Liver (tissue), 9 donors: ENCODE measurements around the gene UBASH3B. TPM values are rescaled to one million over a fixed set of nuclear protein-coding genes. Genes with fewer than 3 reads are reported as not detected.

Source experiments
- DNase-seq: peaks from one replicate; pipeline ENCODE4 v3.0.0-alpha.2; 2017; ENCODE audit warnings: low spot score
- H3K27ac ChIP-seq, 2 donors: one replicate each; pipeline ENCODE4 v1.7.0; 2013; ENCODE audit warnings: inconsistent platforms in 2 of 2, low read length in 2 of 2, control low read depth in 1 of 2, low read depth in 1 of 2, mild to moderate bottlenecking in 1 of 2
- H3K27me3 ChIP-seq, 4 donors: one replicate each; pipeline versions ENCODE4 v1.6.1 to v1.7.0; 2013; ENCODE audit warnings: low read length in 3 of 4, inconsistent platforms in 1 of 4, mild to moderate bottlenecking in 1 of 4, moderate library complexity in 1 of 4; ENCODE audit not compliant: control insufficient read depth in 4 of 4, insufficient read depth in 4 of 4
- H3K36me3 ChIP-seq, 4 donors: one replicate each; pipeline versions ENCODE4 v1.6.1 to v1.7.0; 2013; ENCODE audit warnings: low read length in 3 of 4, mild to moderate bottlenecking in 3 of 4, low read depth in 1 of 4, moderate library complexity in 1 of 4; ENCODE audit not compliant: control insufficient read depth in 4 of 4, insufficient read depth in 3 of 4
- H3K4me1 ChIP-seq, 4 donors: one replicate each; pipeline versions ENCODE4 v1.6.1 to v1.7.0; 2013; ENCODE audit warnings: low read length in 3 of 4, mild to moderate bottlenecking in 3 of 4, moderate library complexity in 1 of 4; ENCODE audit not compliant: control insufficient read depth in 4 of 4, insufficient read depth in 4 of 4
- H3K4me3 ChIP-seq, 3 donors: one replicate each; pipeline versions ENCODE4 v1.6.1 to v1.7.0; 2013; ENCODE audit warnings: low read length in 3 of 3, control low read depth in 1 of 3, low read depth in 1 of 3, mild to moderate bottlenecking in 1 of 3
- H3K9ac ChIP-seq, 2 donors: one replicate each; pipeline ENCODE4 v1.7.0; 2013; ENCODE audit warnings: low read length in 2 of 2, mild to moderate bottlenecking in 2 of 2, moderate library complexity in 2 of 2, control low read depth in 1 of 2, low read depth in 1 of 2
- H3K9me3 ChIP-seq, 4 donors: one replicate each; pipeline versions ENCODE4 v1.6.1 to v1.7.0; 2013; ENCODE audit warnings: low read length in 3 of 4; ENCODE audit not compliant: control insufficient read depth in 4 of 4
- EGR1 ChIP-seq, 2 donors: IDR thresholded peaks; 2 replicates each; pipeline ENCODE4 v1.6.1; 2016 to 2018; ENCODE audit warnings: antibody characterized with exemption in 2 of 2, low read depth in 2 of 2
- FOXA1 ChIP-seq: IDR thresholded peaks from 2 replicates; pipeline ENCODE4 v1.6.1; 2016; ENCODE audit warnings: antibody characterized with exemption
- FOXA2 ChIP-seq: IDR thresholded peaks from 2 replicates; pipeline ENCODE4 v1.6.1; 2016; ENCODE audit warnings: antibody characterized with exemption
- GABPA ChIP-seq, 2 donors: IDR thresholded peaks in 1 of 2; conservative IDR thresholded peaks in 1 of 2; 2 replicates each; pipeline ENCODE4 v1.6.1; 2016; ENCODE audit warnings: antibody characterized with exemption in 2 of 2, mild to moderate bottlenecking in 1 of 2, moderate library complexity in 1 of 2
- HNF4G ChIP-seq: IDR thresholded peaks from 2 replicates; pipeline ENCODE4 v1.6.1; 2016; ENCODE audit warnings: antibody characterized with exemption
- NR2F2 ChIP-seq: IDR thresholded peaks from 2 replicates; pipeline ENCODE4 v1.6.1; 2016; ENCODE audit warnings: antibody characterized with exemption
- RAD21 ChIP-seq, 2 donors: IDR thresholded peaks; 2 replicates each; pipeline ENCODE4 v1.6.1; 2016; ENCODE audit warnings: antibody characterized with exemption in 2 of 2, mild to moderate bottlenecking in 2 of 2
- RXRA ChIP-seq, 2 donors: IDR thresholded peaks; 2 replicates each; pipeline ENCODE4 v1.6.1; 2017 to 2018; ENCODE audit warnings: antibody characterized with exemption in 2 of 2, mild to moderate bottlenecking in 1 of 2
- SP1 ChIP-seq: IDR thresholded peaks from 2 replicates; pipeline ENCODE4 v1.6.1; 2018; ENCODE audit warnings: antibody characterized with exemption, mild to moderate bottlenecking
- TAF1 ChIP-seq: conservative IDR thresholded peaks from 2 replicates; pipeline ENCODE4 v1.6.1; 2016; ENCODE audit warnings: antibody characterized with exemption, mild to moderate bottlenecking
- YY1 ChIP-seq: IDR thresholded peaks from 2 replicates; pipeline ENCODE4 v1.6.1; 2016; ENCODE audit warnings: antibody characterized with exemption, mild to moderate bottlenecking
- WGBS: extraction: QIAGEN DNeasy Blood & Tissue Kit; methylation state at CpG from one replicate; pipeline ENCODE4 v1.1.7; 2013; 5-methylcytosine and 5-hydroxymethylcytosine counted together
- polyA plus RNA-seq, 2 donors: library from polyadenylated mRNA; stranded (reverse) in 1 of 2; unstranded in 1 of 2; fragments of 200-250 nt in 1 of 2; fragments of >200 nt in 1 of 2; fragmentation: Nextera tagmentation in 1 of 2; extraction: Ambion mirVana in 1 of 2; gene quantifications; one replicate each; pipeline versions ENCODE4 v1.2.1 to v1.2.3, GENCODE V29; 2013 to 2015
- total RNA-seq, 2 donors: library from RNA; depleted of rRNA; stranded (reverse); fragments of >200 nt; gene quantifications; one replicate each; pipeline ENCODE4 v1.2.3, GENCODE V29; 2014
- TF ChIP-seq, protein P1 (sequence below): IDR thresholded peaks from 2 replicates; pipeline ENCODE4 v1.6.1; 2016; ENCODE audit warnings: antibody characterized with exemption, mild to moderate bottlenecking
- TF ChIP-seq, protein P2 (sequence below): fragments of 150-350 bp; IDR thresholded peaks from 2 replicates; pipeline ENCODE4 v1.5.1; 2017; ENCODE audit warnings: improper control_type of control experiment, low read depth, low read length; ENCODE audit not compliant: missing input control
- TF ChIP-seq, protein P3 (sequence below): IDR thresholded peaks from 2 replicates; pipeline ENCODE4 v1.6.1; 2016; ENCODE audit warnings: antibody characterized with exemption
- TF ChIP-seq, protein P4 (sequence below): IDR thresholded peaks from 2 replicates; pipeline ENCODE4 v1.6.1; 2016; ENCODE audit warnings: antibody characterized with exemption
- donor health status: healthy.
- donor health status: healthy.
- donor health status: healthy.
- donor health status: healthy.
- donor health status: healthy.

UBASH3B gene
- total and polyA plus RNA-seq, 4 donors, result 0.48 to 5.5 (median 2.5) TPM

DNA sequence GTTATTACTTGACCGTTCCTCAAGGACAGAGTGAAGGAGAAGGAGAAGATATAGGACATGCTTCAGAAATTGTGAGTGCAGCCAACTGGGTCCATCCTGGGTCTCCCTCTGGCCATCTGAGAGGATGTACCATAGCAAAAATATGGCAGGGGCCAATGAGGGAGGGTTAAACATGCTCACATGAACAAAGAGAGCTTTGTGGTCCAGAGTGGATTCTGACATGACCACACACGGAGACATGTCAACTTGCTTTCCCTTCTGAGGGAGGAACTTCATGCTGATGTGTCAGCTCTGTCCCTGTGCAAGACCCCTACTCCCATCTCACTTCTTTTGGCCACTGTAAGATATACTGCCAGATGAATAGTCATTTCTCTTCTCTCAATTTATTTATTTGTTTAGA is 3.0 kb upstream of the UBASH3B start:
- no peaks in the 10 kb centered on the region for H3K9me3 ChIP-seq
- no peaks in the 10 kb centered on the region for H3K36me3 ChIP-seq
- H3K4me3 ChIP-seq, result no peak overlapping the region
- H3K9ac ChIP-seq, result no peak overlapping the region
- H3K27me3 ChIP-seq, result no peaks in the 10 kb centered on the region
- no peak for DNase-seq
- H3K27ac ChIP-seq, result no peak overlapping the region
- WGBS, result 78% methylated on average over 2 of the region's 2 CpGs
- peaks cover 0 to 9% (median 4%) of the 10 kb centered on the region in 4 donors for H3K4me1 ChIP-seq
- no peak for TF ChIP-seq EGR1 (IDR thresholded peaks at IDR 0.05; ENCODE audit: low read depth in 2 of 2)
- no peak for TF ChIP-seq RAD21 (IDR thresholded peaks at IDR 0.05)
- no peak for TF ChIP-seq SP1
- TF ChIP-seq FOXA1, result no peak
- TF ChIP-seq, protein P1, sequence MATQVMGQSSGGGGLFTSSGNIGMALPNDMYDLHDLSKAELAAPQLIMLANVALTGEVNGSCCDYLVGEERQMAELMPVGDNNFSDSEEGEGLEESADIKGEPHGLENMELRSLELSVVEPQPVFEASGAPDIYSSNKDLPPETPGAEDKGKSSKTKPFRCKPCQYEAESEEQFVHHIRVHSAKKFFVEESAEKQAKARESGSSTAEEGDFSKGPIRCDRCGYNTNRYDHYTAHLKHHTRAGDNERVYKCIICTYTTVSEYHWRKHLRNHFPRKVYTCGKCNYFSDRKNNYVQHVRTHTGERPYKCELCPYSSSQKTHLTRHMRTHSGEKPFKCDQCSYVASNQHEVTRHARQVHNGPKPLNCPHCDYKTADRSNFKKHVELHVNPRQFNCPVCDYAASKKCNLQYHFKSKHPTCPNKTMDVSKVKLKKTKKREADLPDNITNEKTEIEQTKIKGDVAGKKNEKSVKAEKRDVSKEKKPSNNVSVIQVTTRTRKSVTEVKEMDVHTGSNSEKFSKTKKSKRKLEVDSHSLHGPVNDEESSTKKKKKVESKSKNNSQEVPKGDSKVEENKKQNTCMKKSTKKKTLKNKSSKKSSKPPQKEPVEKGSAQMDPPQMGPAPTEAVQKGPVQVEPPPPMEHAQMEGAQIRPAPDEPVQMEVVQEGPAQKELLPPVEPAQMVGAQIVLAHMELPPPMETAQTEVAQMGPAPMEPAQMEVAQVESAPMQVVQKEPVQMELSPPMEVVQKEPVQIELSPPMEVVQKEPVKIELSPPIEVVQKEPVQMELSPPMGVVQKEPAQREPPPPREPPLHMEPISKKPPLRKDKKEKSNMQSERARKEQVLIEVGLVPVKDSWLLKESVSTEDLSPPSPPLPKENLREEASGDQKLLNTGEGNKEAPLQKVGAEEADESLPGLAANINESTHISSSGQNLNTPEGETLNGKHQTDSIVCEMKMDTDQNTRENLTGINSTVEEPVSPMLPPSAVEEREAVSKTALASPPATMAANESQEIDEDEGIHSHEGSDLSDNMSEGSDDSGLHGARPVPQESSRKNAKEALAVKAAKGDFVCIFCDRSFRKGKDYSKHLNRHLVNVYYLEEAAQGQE, result no peak

DNA sequence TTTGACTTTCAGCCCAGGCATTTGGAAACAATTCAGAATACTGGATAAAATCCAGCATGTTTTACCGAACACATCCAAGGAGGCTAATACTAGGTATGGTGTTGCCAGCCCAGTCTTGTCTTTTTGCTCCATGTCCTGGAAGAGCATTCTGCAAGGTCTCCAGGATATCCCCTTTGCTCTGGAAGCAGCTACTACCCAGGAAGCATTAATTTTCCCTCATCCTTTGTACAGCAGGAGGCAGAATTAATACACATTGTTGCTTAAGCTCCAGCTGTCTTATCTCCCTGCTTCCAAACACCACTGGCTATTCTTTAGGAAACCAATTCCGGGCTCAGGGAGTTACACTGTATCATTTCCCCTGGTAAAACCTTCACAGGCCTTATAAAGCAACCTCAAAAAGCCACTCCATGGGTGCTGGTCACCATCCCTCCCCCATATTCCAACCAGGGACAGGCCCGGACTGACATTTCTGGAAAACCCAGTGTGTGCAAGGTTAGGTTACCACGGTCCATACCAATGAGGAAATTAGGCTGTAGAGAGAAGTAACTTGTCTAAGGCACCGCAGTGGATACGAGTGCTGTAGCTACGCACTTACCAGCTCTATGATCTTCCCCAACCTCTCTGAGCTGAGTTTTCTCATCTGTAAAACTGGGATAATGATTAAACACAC is 1.5 kb upstream of the UBASH3B start:
- Histone ChIP-seq H3K9ac (no peak overlapping the region), H3K27me3 (no peaks in the 10 kb centered on the region), H3K4me3 (no peak overlapping the region), H3K4me1 (peaks cover 0 to 9% (median 4%) of the 10 kb centered on the region in 4 donors), H3K27ac (no peak overlapping the region), H3K9me3 (no peaks in the 10 kb centered on the region), H3K36me3 (no peaks in the 10 kb centered on the region)
- no peak for TF ChIP-seq GABPA (IDR thresholded peaks at IDR 0.05 in 1 of 2, conservative IDR thresholded peaks at IDR 0.05 in 1 of 2)
- TF ChIP-seq RAD21 (IDR thresholded peaks at IDR 0.05), result peak; percentile 42 to 57
- no peak for DNase-seq
- 64% methylated on average over 7 of the region's 7 CpGs for WGBS

DNA sequence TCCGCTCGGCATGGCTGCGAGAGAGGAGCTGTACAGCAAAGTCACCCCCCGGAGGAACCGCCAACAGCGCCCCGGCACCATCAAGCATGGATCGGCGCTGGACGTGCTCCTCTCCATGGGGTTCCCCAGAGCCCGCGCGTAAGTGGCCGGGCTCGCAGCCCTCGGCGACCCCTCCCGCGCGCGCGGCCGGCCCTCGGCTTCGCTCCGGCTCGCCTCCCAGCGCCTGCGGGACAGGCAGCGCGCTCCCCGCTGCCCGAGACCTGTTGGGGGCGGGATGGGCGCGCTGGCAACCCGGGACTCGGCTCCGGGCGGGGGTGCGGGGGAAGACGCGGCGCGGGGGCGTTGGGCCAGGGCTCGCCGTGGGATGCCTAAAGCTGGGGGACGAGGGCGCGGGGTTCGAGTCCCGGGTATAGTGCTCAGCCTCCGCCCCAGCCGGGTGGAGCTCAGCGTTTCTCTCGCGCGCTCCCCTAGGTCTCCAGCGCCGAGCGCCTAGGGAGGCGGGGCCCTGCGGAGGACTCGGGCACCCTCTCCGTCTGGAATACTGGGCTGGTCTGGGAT is 630 bp downstream of the UBASH3B start:
- Histone ChIP-seq H3K9ac (peak overlapping the region in 1 of 2 donors; percentile 43), H3K36me3 (no peaks in the 10 kb centered on the region), H3K27ac (peak overlapping the region; percentile 88), H3K9me3 (no peaks in the 10 kb centered on the region), H3K4me3 (peak overlapping the region; percentile 61 to 84 (median 64)), H3K4me1 (peaks cover 0 to 9% (median 6%) of the 10 kb centered on the region in 4 donors), H3K27me3 (no peaks in the 10 kb centered on the region)
- under 1% methylated on average over 66 of the region's 66 CpGs for WGBS
- peak; percentile 40 for DNase-seq
- TF ChIP-seq FOXA1 (no peak), NR2F2 (no peak), GABPA (IDR thresholded peaks at IDR 0.05 in 1 of 2, conservative IDR thresholded peaks at IDR 0.05 in 1 of 2) (no peak), FOXA2 (no peak), RAD21 (IDR thresholded peaks at IDR 0.05) (no peak), TAF1 (no peak), SP1 (no peak), YY1 (no peak), HNF4G (no peak), RXRA (IDR thresholded peaks at IDR 0.05) (no peak)
- TF ChIP-seq, protein P2, sequence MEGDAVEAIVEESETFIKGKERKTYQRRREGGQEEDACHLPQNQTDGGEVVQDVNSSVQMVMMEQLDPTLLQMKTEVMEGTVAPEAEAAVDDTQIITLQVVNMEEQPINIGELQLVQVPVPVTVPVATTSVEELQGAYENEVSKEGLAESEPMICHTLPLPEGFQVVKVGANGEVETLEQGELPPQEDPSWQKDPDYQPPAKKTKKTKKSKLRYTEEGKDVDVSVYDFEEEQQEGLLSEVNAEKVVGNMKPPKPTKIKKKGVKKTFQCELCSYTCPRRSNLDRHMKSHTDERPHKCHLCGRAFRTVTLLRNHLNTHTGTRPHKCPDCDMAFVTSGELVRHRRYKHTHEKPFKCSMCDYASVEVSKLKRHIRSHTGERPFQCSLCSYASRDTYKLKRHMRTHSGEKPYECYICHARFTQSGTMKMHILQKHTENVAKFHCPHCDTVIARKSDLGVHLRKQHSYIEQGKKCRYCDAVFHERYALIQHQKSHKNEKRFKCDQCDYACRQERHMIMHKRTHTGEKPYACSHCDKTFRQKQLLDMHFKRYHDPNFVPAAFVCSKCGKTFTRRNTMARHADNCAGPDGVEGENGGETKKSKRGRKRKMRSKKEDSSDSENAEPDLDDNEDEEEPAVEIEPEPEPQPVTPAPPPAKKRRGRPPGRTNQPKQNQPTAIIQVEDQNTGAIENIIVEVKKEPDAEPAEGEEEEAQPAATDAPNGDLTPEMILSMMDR, result no peak
- TF ChIP-seq, protein P3, sequence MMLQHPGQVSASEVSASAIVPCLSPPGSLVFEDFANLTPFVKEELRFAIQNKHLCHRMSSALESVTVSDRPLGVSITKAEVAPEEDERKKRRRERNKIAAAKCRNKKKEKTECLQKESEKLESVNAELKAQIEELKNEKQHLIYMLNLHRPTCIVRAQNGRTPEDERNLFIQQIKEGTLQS, result no peak
- TF ChIP-seq, protein P4, sequence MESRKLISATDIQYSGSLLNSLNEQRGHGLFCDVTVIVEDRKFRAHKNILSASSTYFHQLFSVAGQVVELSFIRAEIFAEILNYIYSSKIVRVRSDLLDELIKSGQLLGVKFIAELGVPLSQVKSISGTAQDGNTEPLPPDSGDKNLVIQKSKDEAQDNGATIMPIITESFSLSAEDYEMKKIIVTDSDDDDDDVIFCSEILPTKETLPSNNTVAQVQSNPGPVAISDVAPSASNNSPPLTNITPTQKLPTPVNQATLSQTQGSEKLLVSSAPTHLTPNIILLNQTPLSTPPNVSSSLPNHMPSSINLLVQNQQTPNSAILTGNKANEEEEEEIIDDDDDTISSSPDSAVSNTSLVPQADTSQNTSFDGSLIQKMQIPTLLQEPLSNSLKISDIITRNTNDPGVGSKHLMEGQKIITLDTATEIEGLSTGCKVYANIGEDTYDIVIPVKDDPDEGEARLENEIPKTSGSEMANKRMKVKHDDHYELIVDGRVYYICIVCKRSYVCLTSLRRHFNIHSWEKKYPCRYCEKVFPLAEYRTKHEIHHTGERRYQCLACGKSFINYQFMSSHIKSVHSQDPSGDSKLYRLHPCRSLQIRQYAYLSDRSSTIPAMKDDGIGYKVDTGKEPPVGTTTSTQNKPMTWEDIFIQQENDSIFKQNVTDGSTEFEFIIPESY, result no peak
- TF ChIP-seq, protein P1, result no peak
